ENCODE results near the gene MSI2. TPM values are rescaled to one million over a fixed set of nuclear protein-coding genes. Genes with fewer than 3 reads are reported as not detected.

The MSI2 gene
- total RNA-seq, 2 donors from 2014 or later: 53.1 to 74.0 TPM

GRCh38 chr17:57604771-57605674, 348.7 kb downstream of the MSI2 start:
- Histone ChIP-seq H3K9me3 (no peaks in the 10 kb centered on the region), H3K27ac (peak overlapping the region; percentile 32 to 46), H3K27me3 (replicated peaks; ENCODE audit: insufficient read depth) (no peaks in the 10 kb centered on the region), H3K36me3 (no peaks in the 10 kb centered on the region), H3K4me1 (replicated peaks) (peaks cover 16% of the 10 kb centered on the region), H3K4me3 (no peak overlapping the region)
- WGBS: 32% methylated on average over 24 of the region's 24 CpGs
- no peak for DNase-seq (ENCODE audit: low spot score)
- intact Hi-C loops (cut with DNase I): loop anchor here (10.0 kb wide), 1 partner anchor 230 kb away; no protein-coding TSS in a partner anchor
- TF ChIP-seq POLR2A (IDR thresholded peaks at IDR 0.05): no peak

- peak overlapping the region; percentile 32 to 46 for H3K27ac ChIP-seq
- H3K4me1 ChIP-seq (replicated peaks): peaks cover 16% of the 10 kb centered on the region
- no peak overlapping the region for H3K4me3 ChIP-seq
- H3K9me3 ChIP-seq: no peaks in the 10 kb centered on the region
- intact Hi-C loops (cut with DNase I): loop anchor here (10.0 kb wide), 1 partner anchor 229 kb away; no protein-coding TSS in a partner anchor
- 81% methylated on average over 5 of the region's 5 CpGs for WGBS
- TF ChIP-seq CTCF (IDR thresholded peaks at IDR 0.05) (no peak), POLR2AphosphoS5 (IDR thresholded peaks at IDR 0.05) (no peak), POLR2A (IDR thresholded peaks at IDR 0.05) (no peak)
- DNase-seq (ENCODE audit: low spot score): peak; percentile 49
- H3K27me3 ChIP-seq (replicated peaks; ENCODE audit: insufficient read depth): no peaks in the 10 kb centered on the region
- no peaks in the 10 kb centered on the region for H3K36me3 ChIP-seq
These were observed 349.4 kb downstream of the MSI2 start for GRCh38 chr17:57605675-57606105.

GRCh38 chr17:57606111-57606875, 350.0 kb downstream of the MSI2 start:
- Histone ChIP-seq H3K36me3 (no peaks in the 10 kb centered on the region), H3K27ac (peak overlapping the region; percentile 32 to 46), H3K9me3 (no peaks in the 10 kb centered on the region), H3K4me1 (replicated peaks) (peaks cover 16% of the 10 kb centered on the region), H3K27me3 (replicated peaks; ENCODE audit: insufficient read depth) (no peaks in the 10 kb centered on the region), H3K4me3 (no peak overlapping the region)
- DNase-seq (ENCODE audit: low spot score): no peak
- intact Hi-C loops (cut with DNase I): loop anchor here (10.0 kb wide), 1 partner anchor 229 kb away; no protein-coding TSS in a partner anchor
- 73% methylated on average over 6 of the region's 6 CpGs for WGBS
- TF ChIP-seq POLR2A (IDR thresholded peaks at IDR 0.05) (no peak), POLR2AphosphoS5 (IDR thresholded peaks at IDR 0.05) (peak; percentile 52), CTCF (IDR thresholded peaks at IDR 0.05) (no peak)

DNA sequence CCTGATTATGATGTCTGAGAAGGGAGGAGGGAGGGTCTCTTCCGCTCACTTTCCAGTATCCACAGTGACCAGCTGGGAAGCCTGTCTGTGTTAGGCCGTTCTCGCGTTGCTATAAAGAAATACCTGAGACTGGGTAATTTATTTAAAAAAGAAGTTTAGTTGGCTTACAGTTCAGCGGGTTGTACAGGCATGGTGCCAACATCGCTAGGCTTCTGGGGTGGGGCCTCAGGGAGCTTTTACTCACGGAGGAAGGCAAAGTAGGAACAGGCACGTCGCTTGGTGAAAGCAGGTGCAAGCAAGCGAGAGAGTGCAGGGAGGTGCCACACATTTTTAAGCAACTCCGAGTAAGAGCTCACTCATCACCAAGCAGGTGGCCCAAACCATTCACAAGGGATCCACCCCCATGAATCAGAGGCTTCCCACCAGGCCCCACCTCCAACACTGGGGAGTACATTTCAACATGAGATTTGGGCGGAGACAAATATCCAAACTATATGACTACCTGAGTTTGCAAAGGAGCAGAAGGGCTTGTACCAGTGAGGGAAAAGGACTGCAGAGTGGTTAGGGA, 351.3 kb downstream of the MSI2 start:
- Histone ChIP-seq H3K4me3 (no peak overlapping the region), H3K4me1 (replicated peaks) (peaks cover 16% of the 10 kb centered on the region), H3K9me3 (no peaks in the 10 kb centered on the region), H3K27me3 (replicated peaks; ENCODE audit: insufficient read depth) (no peaks in the 10 kb centered on the region), H3K36me3 (no peaks in the 10 kb centered on the region), H3K27ac (no peak overlapping the region)
- WGBS: 81% methylated on average over 12 of the region's 12 CpGs
- intact Hi-C loops (cut with DNase I): loop anchor here (10.0 kb wide), 1 partner anchor 227 kb away; no protein-coding TSS in a partner anchor
- no peak for TF ChIP-seq POLR2AphosphoS5 (IDR thresholded peaks at IDR 0.05)
- no peak for TF ChIP-seq CTCF (IDR thresholded peaks at IDR 0.05)
- TF ChIP-seq POLR2A (IDR thresholded peaks at IDR 0.05): no peak
- DNase-seq (ENCODE audit: low spot score): no peak
